WTC11 (cell line): ENCODE results near the gene PCDHB10.

Experiments
- ATF1 ChIP-seq: sonication (generic); formaldehyde crosslinking; IDR thresholded peaks from 2 replicates; pipeline ENCODE4 v1.8.1; 2023; ENCODE audit warnings: mild to moderate bottlenecking, moderate library complexity, missing genetic modification reagents
- JUN ChIP-seq: sonication (generic); formaldehyde crosslinking; IDR thresholded peaks from 2 replicates; pipeline ENCODE4 v1.8.0; 2023; ENCODE audit warnings: mild to moderate bottlenecking, missing genetic modification reagents
- PRRX2 ChIP-seq: fragments of 250-450 bp; sonication (Bioruptor Pico); IDR thresholded peaks from 2 replicates; pipeline ENCODE4 v1.8.0; 2021; ENCODE audit warnings: mild to moderate bottlenecking
- SP1 ChIP-seq: sonication (generic); formaldehyde crosslinking; conservative IDR thresholded peaks from 2 replicates; pipeline ENCODE4 v1.8.1; 2022; ENCODE audit warnings: missing genetic modification reagents
- TF ChIP-seq, protein P1 (sequence below): fragments of 200-600 bp; IDR thresholded peaks from 2 replicates; pipeline ENCODE4 v1.8.0; 2022; ENCODE audit warnings: antibody characterized with exemption
- TF ChIP-seq, protein P2 (sequence below): sonication (generic); formaldehyde crosslinking; conservative IDR thresholded peaks from 2 replicates; pipeline ENCODE4 v1.8.1; 2022; ENCODE audit warnings: mild to moderate bottlenecking, missing genetic modification reagents
- TF ChIP-seq, protein P3 (sequence below): sonication (generic); formaldehyde crosslinking; IDR thresholded peaks from 2 replicates; pipeline ENCODE4 v1.8.0; 2022; ENCODE audit warnings: mild to moderate bottlenecking, missing genetic modification reagents

DNA sequence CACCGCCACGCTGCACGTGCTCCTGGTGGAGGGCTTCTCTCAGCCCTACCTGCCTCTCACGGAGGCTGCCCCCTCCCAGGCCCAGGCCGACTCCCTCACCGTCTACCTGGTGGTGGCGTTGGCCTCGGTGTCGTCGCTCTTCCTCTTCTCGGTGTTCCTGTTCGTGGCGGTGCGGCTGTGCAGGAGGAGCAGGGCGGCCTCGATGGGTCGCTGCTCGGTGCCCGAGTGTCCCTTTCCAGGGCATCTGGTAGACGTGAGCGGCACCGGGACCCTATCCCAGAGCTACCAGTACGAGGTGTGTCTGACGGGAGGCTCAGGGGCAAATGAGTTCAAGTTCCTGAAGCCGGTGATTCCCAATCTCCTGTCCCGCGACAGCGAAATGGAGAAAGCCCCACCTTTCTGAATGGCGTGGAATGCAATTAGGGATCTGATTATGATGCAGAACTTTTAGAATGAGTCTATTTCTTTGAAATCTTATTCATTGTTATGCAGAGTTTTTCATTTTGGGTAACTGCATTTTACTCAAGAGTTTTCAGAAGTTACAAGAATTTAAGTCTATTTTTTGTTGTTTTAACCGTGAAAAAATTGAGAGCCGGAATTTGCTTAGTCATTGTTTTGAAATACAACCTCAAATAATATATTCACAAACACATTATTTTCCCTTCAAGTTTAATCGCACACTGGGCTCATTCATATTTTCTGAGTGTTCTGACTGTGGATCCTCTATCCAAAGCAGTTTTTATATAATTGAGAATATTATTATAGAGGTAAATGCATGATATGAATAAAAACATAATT, 44.6 kb downstream of the PCDHB10 start:
- TF ChIP-seq, protein P1, sequence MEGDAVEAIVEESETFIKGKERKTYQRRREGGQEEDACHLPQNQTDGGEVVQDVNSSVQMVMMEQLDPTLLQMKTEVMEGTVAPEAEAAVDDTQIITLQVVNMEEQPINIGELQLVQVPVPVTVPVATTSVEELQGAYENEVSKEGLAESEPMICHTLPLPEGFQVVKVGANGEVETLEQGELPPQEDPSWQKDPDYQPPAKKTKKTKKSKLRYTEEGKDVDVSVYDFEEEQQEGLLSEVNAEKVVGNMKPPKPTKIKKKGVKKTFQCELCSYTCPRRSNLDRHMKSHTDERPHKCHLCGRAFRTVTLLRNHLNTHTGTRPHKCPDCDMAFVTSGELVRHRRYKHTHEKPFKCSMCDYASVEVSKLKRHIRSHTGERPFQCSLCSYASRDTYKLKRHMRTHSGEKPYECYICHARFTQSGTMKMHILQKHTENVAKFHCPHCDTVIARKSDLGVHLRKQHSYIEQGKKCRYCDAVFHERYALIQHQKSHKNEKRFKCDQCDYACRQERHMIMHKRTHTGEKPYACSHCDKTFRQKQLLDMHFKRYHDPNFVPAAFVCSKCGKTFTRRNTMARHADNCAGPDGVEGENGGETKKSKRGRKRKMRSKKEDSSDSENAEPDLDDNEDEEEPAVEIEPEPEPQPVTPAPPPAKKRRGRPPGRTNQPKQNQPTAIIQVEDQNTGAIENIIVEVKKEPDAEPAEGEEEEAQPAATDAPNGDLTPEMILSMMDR, result no peak
- TF ChIP-seq, protein P2, sequence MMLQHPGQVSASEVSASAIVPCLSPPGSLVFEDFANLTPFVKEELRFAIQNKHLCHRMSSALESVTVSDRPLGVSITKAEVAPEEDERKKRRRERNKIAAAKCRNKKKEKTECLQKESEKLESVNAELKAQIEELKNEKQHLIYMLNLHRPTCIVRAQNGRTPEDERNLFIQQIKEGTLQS, result no peak
- TF ChIP-seq, protein P3, sequence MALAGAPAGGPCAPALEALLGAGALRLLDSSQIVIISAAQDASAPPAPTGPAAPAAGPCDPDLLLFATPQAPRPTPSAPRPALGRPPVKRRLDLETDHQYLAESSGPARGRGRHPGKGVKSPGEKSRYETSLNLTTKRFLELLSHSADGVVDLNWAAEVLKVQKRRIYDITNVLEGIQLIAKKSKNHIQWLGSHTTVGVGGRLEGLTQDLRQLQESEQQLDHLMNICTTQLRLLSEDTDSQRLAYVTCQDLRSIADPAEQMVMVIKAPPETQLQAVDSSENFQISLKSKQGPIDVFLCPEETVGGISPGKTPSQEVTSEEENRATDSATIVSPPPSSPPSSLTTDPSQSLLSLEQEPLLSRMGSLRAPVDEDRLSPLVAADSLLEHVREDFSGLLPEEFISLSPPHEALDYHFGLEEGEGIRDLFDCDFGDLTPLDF (CRISPR knock-in tag), result no peak
- no peak for TF ChIP-seq SP1 (CRISPR knock-in tag)
- TF ChIP-seq JUN (CRISPR knock-in tag), result no peak
- TF ChIP-seq PRRX2, result no peak
- TF ChIP-seq ATF1 (CRISPR knock-in tag), result no peak
